ENCODE measurements around the gene COMMD10.

DNA sequence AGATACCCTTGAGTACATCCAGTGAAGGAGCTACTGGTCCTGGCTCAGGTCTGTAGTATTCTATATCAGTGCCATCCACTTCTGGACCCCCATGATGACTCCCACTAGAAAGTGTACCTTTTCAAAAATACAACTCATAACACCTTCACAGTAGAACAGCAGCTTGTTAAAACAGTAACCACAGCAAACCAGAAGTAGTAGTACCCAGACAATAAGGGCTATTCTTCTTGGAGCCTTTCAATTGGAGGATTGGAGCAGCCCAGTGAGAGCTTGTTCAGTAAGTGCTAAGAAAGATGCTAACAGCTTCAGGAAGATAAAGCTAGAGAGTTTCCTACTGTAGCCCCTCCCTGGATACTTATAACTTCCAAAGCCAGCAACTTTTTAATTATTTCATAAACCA lies 42.5 kb upstream of the COMMD10 start:
- TF ChIP-seq CTCF (conservative IDR thresholded peaks at IDR 0.05) (no peak), ZFX (IDR thresholded peaks at IDR 0.05) (no peak)
